Nephron progenitor cell (in vitro differentiated cells): ENCODE measurements around the gene OR1F1.
A peak's percentile ranks its signal among the peaks of the same experiment; 100 is the strongest.

Experiments
- DNase-seq: peaks from one replicate; pipeline ENCODE4 v3.0.0; 2021
- H3K27ac Mint-ChIP-seq: 2 replicates; pipeline ENCODE4 v1.8.0; 2021; ENCODE audit warnings: mild to moderate bottlenecking, moderate library complexity, mixed read lengths
- H3K27me3 Mint-ChIP-seq: 2 replicates; pipeline ENCODE4 v1.8.0; 2021; ENCODE audit warnings: mild to moderate bottlenecking, low read depth, mixed read lengths; ENCODE audit not compliant: poor library complexity
- H3K36me3 Mint-ChIP-seq: 2 replicates; pipeline ENCODE4 v1.8.0; 2021; ENCODE audit warnings: low read depth, mixed read lengths
- H3K4me1 Mint-ChIP-seq: 2 replicates; pipeline ENCODE4 v1.8.0; 2021; ENCODE audit warnings: mixed read lengths
- H3K4me3 Mint-ChIP-seq: 2 replicates; pipeline ENCODE4 v1.8.0; 2021; ENCODE audit warnings: mild to moderate bottlenecking, moderate library complexity, mixed read lengths
- H3K9me3 Mint-ChIP-seq: 2 replicates; pipeline ENCODE4 v1.8.0; 2021; ENCODE audit warnings: mild to moderate bottlenecking, moderate library complexity, mixed read lengths
- CTCF ChIP-seq: fragments of 200-600 bp; sonication (generic); IDR thresholded peaks from 2 replicates; pipeline ENCODE4 v1.5.0; 2021; ENCODE audit warnings: antibody characterized with exemption

The OR1F1 gene

GRCh38 chr16:3170440-3171180, 17.4 kb upstream of the OR1F1 start:
- Mint-ChIP-seq H3K36me3 (no peaks in the 10 kb centered on the region), H3K4me1 (peaks cover 27% of the 10 kb centered on the region), H3K27ac (no peak overlapping the region), H3K27me3 (peaks cover 93% of the 10 kb centered on the region), H3K4me3 (peak overlapping the region; percentile 64), H3K9me3 (peaks cover 4% of the 10 kb centered on the region)
- DNase-seq: no peak
- TF ChIP-seq CTCF: no peak

DNA sequence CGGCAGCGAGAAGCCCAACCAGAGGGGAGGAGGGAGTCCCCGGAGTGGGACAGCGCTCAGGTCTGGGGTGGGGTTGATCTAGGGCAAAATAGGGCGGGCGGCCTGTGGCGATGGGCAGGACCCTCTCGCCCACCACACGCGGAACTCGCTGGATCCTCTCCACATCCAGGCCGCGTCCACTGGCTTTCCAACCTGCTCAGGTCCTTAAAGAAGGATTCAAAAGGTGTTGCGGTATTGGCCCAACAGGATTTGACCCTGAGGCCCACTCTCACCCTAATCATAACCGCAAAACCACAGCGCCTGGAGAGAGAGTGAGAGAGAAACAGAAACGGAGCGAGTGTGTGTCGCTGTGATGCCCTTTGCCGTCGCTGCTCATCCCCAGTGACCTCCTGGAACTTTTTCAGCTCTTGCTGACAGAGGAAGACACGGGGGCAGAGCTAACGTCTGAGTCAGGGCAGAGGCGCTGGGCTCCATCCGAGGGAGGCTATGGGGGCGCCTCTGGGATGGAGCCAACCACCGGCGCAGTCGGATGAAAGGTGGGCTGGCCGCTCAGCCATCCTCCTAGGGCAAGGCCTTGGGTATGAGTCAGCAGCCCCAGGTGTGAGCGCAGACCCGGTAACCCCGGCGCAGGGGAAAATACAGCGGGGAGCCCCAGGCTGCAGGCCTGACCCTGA, 16.7 kb upstream of the OR1F1 start:
- peaks cover 27% of the 10 kb centered on the region for H3K4me1 Mint-ChIP-seq
- H3K4me3 Mint-ChIP-seq: peak overlapping the region; percentile 64
- H3K9me3 Mint-ChIP-seq: peaks cover 9% of the 10 kb centered on the region
- H3K27ac Mint-ChIP-seq: no peak overlapping the region
- TF ChIP-seq CTCF: no peak
- no peaks in the 10 kb centered on the region for H3K36me3 Mint-ChIP-seq
- DNase-seq: no peak
- H3K27me3 Mint-ChIP-seq: peaks cover 97% of the 10 kb centered on the region

DNA sequence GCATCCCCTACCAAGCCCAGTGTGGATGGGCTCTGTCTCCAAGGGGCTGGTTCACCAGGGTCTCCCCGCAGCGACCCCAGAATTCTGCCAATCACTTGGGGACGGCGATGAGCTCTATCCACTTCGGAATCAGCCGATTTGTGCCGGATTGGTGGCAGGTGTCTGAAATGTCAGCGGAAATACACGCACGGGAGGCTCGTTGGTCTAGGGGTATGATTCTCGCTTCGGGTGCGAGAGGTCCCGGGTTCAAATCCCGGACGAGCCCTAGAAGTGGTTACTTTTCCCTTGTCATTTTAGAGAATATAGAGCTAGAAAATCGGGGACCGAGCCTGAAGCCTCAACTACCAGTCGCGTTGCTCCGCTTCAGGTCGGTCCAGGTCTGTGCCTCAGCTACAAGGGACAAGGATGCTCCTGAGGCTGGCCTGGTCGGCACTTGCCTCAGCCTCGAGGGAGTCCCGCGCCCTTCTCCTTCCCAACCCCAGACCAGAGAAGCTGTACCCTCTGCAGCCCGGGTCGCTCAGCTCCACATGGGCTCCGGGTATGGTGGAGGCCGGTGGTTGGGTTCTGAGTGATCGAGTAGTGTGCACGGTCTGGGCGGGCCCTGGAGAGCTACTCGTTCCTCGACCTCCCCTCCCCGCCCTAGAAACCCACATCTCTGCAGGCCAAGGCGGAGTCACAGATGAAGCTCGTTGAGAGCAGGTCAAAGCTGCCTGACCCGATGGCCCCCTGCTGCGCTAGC, 16.0 kb upstream of the OR1F1 start:
- Mint-ChIP-seq H3K4me1 (peaks cover 27% of the 10 kb centered on the region), H3K4me3 (peak overlapping the region; percentile 63), H3K36me3 (no peaks in the 10 kb centered on the region), H3K9me3 (peaks cover 9% of the 10 kb centered on the region), H3K27ac (no peak overlapping the region), H3K27me3 (peaks cover 97% of the 10 kb centered on the region)
- no peak for TF ChIP-seq CTCF
- peak; percentile 26 for DNase-seq

DNA sequence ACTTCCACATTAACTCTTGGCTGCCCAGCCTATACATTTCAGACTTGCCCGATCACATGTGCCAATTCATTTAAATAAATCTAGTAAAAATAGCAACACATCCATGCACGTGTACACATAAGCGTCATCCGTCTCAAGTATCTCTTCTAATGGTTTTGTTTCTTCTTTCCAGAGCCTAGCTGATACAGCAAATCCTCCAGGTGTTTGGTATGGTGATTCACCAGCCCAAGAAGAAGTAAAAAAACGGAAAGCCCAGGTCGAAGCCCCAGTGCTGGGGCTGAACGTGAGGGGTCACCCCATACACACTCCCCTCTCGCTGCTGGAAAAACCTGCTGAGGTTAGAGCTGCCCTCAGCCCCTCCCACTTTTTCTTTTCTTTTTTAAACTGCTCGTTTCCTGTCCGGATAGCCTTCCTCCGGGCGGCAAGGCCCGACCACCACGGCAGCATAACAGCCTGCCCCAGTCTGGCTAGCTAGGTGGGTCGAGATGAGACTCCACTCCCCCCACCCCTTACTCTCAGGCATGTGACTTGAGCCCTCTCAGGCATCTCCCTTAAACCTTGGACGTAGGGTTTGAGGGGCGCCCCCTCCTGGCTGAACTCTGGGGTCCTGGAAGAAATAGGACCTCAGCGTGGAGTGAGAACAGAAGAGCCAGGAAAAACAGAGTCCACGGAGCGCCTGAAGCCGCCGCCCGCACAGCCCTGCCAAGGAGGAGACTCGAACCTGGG, 13.9 kb upstream of the OR1F1 start:
- H3K9me3 Mint-ChIP-seq: peaks cover 9% of the 10 kb centered on the region
- H3K36me3 Mint-ChIP-seq: no peaks in the 10 kb centered on the region
- TF ChIP-seq CTCF: peak; percentile 47
- H3K4me3 Mint-ChIP-seq: peak overlapping the region; percentile 76
- peak; percentile 74 for DNase-seq
- peaks cover 27% of the 10 kb centered on the region for H3K4me1 Mint-ChIP-seq
- H3K27me3 Mint-ChIP-seq: peaks cover 98% of the 10 kb centered on the region
- no peak overlapping the region for H3K27ac Mint-ChIP-seq

DNA sequence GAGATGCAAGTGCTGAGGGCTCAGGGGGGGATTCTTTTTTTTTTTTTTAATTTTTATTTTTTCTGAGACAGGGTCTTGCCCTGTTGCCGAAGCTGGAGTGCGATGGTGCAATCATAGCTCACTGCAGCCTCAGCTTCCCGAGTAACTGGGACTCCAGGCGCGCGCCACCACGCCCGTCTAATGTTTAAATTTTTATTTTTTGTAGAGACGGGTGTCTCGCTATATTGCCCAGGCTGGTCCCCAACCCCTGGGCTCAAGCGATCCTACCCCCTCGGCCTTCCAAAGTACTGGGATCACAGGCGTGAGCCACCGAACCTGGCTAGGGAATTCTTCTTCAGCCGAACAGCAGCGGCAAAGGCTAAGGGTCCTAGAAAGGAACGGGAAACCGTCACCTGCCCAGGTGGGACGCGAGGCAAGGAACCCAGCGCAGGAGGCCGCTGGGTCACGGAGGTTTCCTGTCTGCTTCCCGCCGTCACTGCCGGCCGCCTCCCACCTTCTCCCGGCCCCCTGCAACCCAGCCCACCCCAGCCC, 13.3 kb upstream of the OR1F1 start:
- Mint-ChIP-seq H3K9me3 (peaks cover 9% of the 10 kb centered on the region), H3K27me3 (peaks cover 98% of the 10 kb centered on the region), H3K4me3 (peak overlapping the region; percentile 76), H3K27ac (no peak overlapping the region), H3K4me1 (peaks cover 27% of the 10 kb centered on the region), H3K36me3 (no peaks in the 10 kb centered on the region)
- DNase-seq: no peak
- TF ChIP-seq CTCF: peak; percentile 6
